Activated CD4-positive, alpha-beta T cell treated with anti-CD3 and anti-CD28 coated beads for 4 hours (primary cell): ENCODE data around the gene ABCG5.

ENCODE experiments used
- DNase-seq, 2 donors: peaks; one replicate each; pipeline ENCODE4 v3.0.0-alpha.2; 2020

ABCG5 gene

GRCh38 chr2:43803113-43803512 is 35.5 kb downstream of the ABCG5 start:
- no peak for DNase-seq

DNA sequence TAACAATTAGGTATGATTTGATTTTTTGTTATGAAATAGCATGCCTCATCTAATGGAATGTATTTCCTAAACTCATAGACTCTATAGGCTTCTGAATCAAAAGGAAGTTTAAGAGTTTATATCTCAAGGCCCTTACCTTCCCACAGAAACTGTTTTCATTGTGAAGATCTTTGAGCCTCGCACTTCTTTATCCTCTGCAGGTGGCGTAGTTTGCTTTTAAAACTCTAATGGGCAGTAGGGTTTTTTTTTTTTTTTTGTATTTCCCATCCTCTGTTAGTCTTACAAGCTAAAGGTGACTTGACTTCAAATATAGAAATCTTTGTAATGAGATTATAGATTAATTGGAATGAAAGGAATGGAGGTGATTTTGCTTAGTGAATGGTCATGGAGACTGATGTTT is 36.5 kb downstream of the ABCG5 start:
- DNase-seq, result no peak

DNA sequence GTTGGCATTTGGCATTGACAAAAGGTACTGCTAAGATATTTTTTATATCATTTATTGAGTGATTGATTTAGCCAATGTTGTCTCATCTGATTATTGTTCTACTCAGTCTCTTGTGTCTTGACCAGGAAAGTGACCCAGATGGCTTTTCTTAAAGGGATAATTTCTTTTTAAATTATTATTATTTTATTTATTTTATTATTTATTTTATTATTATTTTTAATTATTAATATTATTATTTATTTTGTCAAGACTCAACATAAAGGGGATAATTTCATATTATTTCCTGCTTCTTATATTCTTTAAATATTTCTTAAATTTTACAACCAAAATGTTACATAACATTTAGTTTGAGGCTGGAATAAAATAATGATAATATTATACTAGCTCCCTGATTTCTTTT is 37.7 kb downstream of the ABCG5 start:
- no peak for DNase-seq

GRCh38 chr2:43798300-43798699 is 40.3 kb downstream of the ABCG5 start:
- no peak for DNase-seq

- no peak for DNase-seq
Measured at GRCh38 chr2:43796206-43796605, 42.4 kb downstream of the ABCG5 start.

- no peak for DNase-seq
Measured at GRCh38 chr2:43794956-43795355, 43.7 kb downstream of the ABCG5 start.

GRCh38 chr2:43792653-43793052 is 46.0 kb downstream of the ABCG5 start:
- no peak for DNase-seq

- no peak for DNase-seq
Measured at GRCh38 chr2:43791035-43791765, 47.4 kb downstream of the ABCG5 start.

DNA sequence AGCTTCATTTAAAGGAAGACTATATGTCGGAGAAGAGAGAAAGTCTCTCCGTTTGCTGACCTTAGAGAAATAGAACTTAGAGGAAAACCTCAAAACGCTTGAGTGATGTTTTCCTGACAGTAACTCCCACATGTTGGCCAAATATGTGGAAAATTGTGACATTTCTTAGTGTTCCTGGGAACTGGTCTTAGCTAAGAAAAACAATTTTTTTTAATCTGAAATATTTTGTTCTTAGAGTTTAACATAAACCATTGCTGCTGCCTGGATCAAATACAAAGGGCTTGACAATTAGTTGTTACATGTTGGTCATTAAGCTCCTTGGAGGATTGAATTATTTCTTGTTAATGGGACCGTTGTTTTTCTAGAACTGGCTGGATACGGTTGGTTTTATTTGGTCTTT is 48.5 kb downstream of the ABCG5 start:
- DNase-seq, result no peak

DNA sequence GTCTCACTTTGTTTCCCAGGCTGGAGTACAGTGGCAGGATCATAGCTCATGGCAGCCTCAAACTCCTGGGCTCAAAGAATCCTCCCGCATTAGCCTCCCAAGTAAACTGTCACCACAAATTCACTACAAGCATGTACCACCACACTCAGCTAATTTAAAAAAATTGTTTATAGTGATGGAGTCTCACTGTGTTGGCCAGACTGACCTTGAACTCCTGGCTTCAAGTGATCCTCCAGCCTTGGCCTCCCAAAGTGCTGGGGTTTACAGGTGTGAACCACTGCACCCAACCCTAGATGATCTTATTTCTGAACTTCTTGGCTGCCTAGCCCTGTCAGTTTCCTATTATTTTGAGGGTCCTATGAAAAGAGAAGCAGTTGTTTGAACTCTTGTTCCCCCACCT is 50.0 kb downstream of the ABCG5 start:
- no peak for DNase-seq

- no peak for DNase-seq
Measured at GRCh38 chr2:43787895-43788294, 50.7 kb downstream of the ABCG5 start.

- no peak for DNase-seq
Measured at GRCh38 chr2:43778233-43778632, 60.4 kb downstream of the ABCG5 start.

GRCh38 chr2:43777306-43777926 is 61.2 kb downstream of the ABCG5 start:
- DNase-seq, result no peak

DNA sequence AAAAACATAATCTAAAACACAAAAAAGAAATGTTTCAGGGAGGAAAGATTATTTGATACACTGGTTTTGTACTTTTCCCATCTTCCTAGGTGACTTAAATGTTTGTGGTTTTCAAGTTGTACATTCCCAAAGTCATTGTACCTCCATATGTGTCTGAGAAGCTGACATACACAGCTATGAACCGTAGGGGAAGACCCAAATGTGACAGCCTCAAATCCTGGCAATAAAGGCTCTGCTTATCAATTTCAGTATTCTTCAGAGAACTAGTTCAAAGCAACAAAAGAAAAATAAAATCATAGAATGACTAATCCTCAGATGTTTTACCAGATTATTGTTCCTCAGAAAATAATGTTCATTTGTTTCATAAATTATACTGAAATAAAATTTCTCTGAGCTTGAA is 62.3 kb downstream of the ABCG5 start:
- no peak for DNase-seq

DNA sequence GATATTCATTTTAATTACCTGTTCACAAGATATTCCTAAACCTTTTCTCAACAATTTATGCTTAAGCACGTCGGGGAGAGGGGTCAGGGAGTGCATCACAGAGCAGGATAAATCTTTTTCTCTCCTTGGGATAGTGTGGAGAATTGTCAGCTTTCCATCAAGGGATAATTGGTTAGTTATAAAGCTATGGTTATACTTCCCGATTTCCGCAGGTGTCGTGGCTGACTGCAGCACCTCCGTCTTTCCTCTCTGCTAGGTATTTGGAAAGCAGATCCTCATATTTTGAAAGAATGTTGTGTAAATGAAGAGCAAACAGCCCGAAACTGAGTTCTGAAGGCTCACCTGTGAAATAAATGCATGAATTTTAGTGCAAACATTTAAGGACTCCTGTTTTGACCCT is 64.0 kb downstream of the ABCG5 start:
- DNase-seq, result no peak

DNA sequence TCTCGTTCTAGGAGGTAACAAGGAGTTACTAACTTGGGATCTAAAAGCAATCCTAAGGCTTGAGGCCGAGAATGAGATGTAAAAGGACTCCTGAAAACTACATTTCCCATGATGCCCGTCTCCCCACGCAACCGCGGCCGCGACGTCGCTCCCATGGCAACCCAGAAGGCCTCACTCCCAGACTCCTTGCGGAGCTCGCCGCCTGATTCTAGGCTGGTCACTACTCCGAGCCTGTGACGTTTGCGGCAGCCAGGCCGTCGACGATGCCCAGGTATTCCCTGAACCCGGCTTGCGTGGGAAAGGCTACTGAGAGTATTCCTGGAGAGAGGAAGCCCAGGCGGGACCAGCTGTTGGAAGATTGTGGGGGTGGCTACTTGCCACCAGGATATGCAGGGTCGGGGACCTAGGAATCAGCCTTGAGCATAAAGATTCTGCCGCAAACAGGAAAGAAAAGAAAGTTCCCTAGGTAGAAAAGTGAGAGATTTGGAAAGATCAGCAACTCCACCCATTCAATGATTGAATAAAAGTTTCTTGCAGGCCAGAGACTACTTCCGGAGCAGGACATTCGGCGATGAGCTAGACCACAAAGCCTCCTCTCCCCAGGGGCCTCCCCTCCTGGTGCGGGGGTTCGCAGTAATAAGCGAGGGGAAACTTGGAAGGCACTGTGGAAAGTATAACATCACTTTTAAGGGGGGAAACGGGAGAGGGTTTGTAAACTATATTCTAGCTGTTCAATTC is 64.6 kb downstream of the ABCG5 start, which contains the start of gene DYNC2LI1:
TSS of gene DYNC2LI1 (plus strand) at position 164 of the 738 bp plus-strand sequence. CDS start at position 264, 100 bp downstream.
- peak; percentile 70 to 75 for DNase-seq

- no peak for DNase-seq
Measured at GRCh38 chr2:43766006-43766405, 72.6 kb downstream of the ABCG5 start.

- DNase-seq, result no peak
Measured at GRCh38 chr2:43764086-43764705, 74.4 kb downstream of the ABCG5 start.

DNA sequence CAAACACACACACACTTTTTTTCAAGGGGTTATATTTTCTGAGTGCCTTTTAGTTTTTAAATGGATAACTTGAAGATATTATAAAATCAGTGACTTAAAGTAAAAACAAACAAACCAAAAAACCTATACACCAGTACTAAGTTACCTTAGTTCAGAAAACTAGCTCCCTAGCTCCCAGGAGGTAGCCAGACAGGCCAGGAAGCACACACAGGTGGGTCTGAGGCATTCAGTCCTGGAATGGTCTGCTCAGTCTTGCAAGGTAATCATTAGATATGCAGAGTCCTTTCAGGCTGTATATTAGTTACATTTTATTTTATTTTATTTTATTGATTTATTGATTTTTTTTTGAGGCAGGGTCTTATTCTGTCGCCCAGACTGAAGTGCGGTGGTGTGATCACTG is 75.5 kb downstream of the ABCG5 start:
- no peak for DNase-seq
